GM12892 (cell line): ENCODE results near the gene RAP1GAP2.

Experiments
- POLR2A ChIP-seq: IDR thresholded peaks from 2 replicates; pipeline ENCODE4 v1.6.1; 2011; ENCODE audit warnings: low read depth, low read length, control low read depth
- TAF1 ChIP-seq: IDR thresholded peaks from 2 replicates; pipeline ENCODE4 v1.6.1; 2011; ENCODE audit warnings: low read depth, mild to moderate bottlenecking, control low read depth, low read length, borderline replicate concordance

GRCh38 chr17:3033248-3033640, 237.0 kb downstream of the RAP1GAP2 start:
- TF ChIP-seq POLR2A = no peak
- TF ChIP-seq TAF1 = no peak
